Esophagus muscularis mucosa (tissue), 4 donors: ENCODE results near the gene UGT1A3. TPM values are rescaled to one million over a fixed set of nuclear protein-coding genes. Genes with fewer than 3 reads are reported as not detected.

Source experiments
- DNase-seq: peaks from one replicate; pipeline ENCODE4 v3.0.0-alpha.2; 2017; ENCODE audit errors: extremely low spot score
- H3K27ac ChIP-seq, 4 donors: fragments of 200-600 bp; sonication (generic); replicated peaks in 1 of 4; 1 replicate in 3 of 4; 2 replicates in 1 of 4; pipeline ENCODE4 v1.5.1; 2016 to 2019; ENCODE audit warnings: mild to moderate bottlenecking in 1 of 4
- H3K27me3 ChIP-seq, 4 donors: fragments of 200-600 bp; sonication (generic); one replicate each; pipeline versions ENCODE4 v1.5.1 to v1.6.0; 2016 to 2019
- H3K36me3 ChIP-seq, 4 donors: fragments of 200-600 bp; sonication (generic); one replicate each; pipeline ENCODE4 v1.5.1; 2016 to 2019
- H3K4me1 ChIP-seq, 4 donors: fragments of 200-600 bp; sonication (generic); one replicate each; pipeline ENCODE4 v1.5.1; 2016 to 2019
- H3K4me3 ChIP-seq, 4 donors: fragments of 200-600 bp; sonication (generic); 1 replicate in 2 of 4; 2 replicates in 2 of 4; pipeline ENCODE4 v1.5.1; 2016 to 2019; ENCODE audit warnings: mild to moderate bottlenecking in 4 of 4, moderate library complexity in 1 of 4
- H3K9me3 ChIP-seq, 4 donors: fragments of 200-600 bp; sonication (generic); 1 replicate in 3 of 4; 2 replicates in 1 of 4; pipeline ENCODE4 v1.5.1; 2016 to 2019
- CTCF ChIP-seq, 3 experiments: fragments of 200-600 bp in 2 of 3; fragments of 450-650 bp in 1 of 3; sonication (generic) in 2 of 3; IDR thresholded peaks; one replicate each; pipeline ENCODE4 v1.5.1; 2017 to 2019; ENCODE audit warnings: antibody characterized with exemption in 3 of 3, mild to moderate bottlenecking in 2 of 3, moderate library complexity in 1 of 3
- EP300 ChIP-seq: sonication (generic); formaldehyde crosslinking; IDR thresholded peaks from one replicate; pipeline ENCODE4 v1.6.1; 2017; ENCODE audit warnings: antibody characterized with exemption
- POLR2A ChIP-seq: fragments of 450-650 bp; IDR thresholded peaks from one replicate; pipeline ENCODE4 v1.6.1; 2017; ENCODE audit warnings: antibody characterized with exemption, moderate library complexity, mild to moderate bottlenecking, low read depth
- POLR2AphosphoS5 ChIP-seq, 2 donors: sonication (generic); formaldehyde crosslinking; IDR thresholded peaks; one replicate each; pipeline ENCODE4 v1.6.1; 2017; ENCODE audit warnings: antibody characterized with exemption in 2 of 2
- WGBS: methylation state at CpG from one replicate; pipeline ENCODE4 v1.1.5; 2018; 5-methylcytosine and 5-hydroxymethylcytosine counted together
- intact Hi-C: fragments of 100-400 bp; cut with DNase I; formaldehyde crosslinking; loops from one replicate; pipeline ENCODE4 v1.15.1; 2023
- total RNA-seq, 4 donors: library from RNA; depleted of rRNA; stranded (reverse); fragments of >200 nt; gene quantifications; one replicate each; pipeline versions ENCODE4 v1.1.0 to v1.2.1, GENCODE V29; 2016

Gene UGT1A3
- total RNA-seq, 4 donors from 2014 or later: not detected

GRCh38 chr2:233772583-233772982 lies 43.7 kb downstream of the UGT1A3 start:
- Histone ChIP-seq H3K4me3 (no peak overlapping the region), H3K27me3 (peaks cover 0 to 6% (median 0%) of the 10 kb centered on the region in 4 donors), H3K4me1 (no peaks in the 10 kb centered on the region), H3K27ac (no peak overlapping the region), H3K36me3 (no peaks in the 10 kb centered on the region), H3K9me3 (peaks cover 0 to 6% (median 3%) of the 10 kb centered on the region in 4 donors)
- TF ChIP-seq POLR2A (no peak), POLR2AphosphoS5 (IDR thresholded peaks at IDR 0.05) (no peak), CTCF (IDR thresholded peaks at IDR 0.05) (no peak), EP300 (no peak)
- WGBS: 89% methylated on average over 4 of the region's 5 CpGs
- peak; percentile 60 for DNase-seq
- intact Hi-C loops: no loop called here

- 90% methylated on average over 5 of the region's 5 CpGs for whole genome bisulfite sequencing
- Histone ChIP-seq H3K4me3 (no peak overlapping the region), H3K4me1 (no peaks in the 10 kb centered on the region), H3K27me3 (peaks cover 0 to 6% (median 0%) of the 10 kb centered on the region in 4 donors), H3K27ac (no peak overlapping the region), H3K36me3 (no peaks in the 10 kb centered on the region), H3K9me3 (peaks cover 0 to 6% (median 3%) of the 10 kb centered on the region in 4 donors)
- TF ChIP-seq CTCF (IDR thresholded peaks at IDR 0.05) (no peak), POLR2A (no peak), POLR2AphosphoS5 (IDR thresholded peaks at IDR 0.05) (no peak), EP300 (no peak)
- intact Hi-C loops: no loop called here
- DNase-seq: peak; percentile 53
Observed at GRCh38 chr2:233773854-233774253, 45.0 kb downstream of the UGT1A3 start.

- no peak for DNase-seq
- TF ChIP-seq EP300: no peak
- TF ChIP-seq CTCF (IDR thresholded peaks at IDR 0.05): no peak
- no peak for TF ChIP-seq POLR2AphosphoS5 (IDR thresholded peaks at IDR 0.05)
- TF ChIP-seq POLR2A: no peak
- H3K27ac ChIP-seq: no peak overlapping the region
- no peaks in the 10 kb centered on the region for H3K36me3 ChIP-seq
- no peak overlapping the region for H3K4me3 ChIP-seq
- 89% methylated on average over 6 of the region's 6 CpGs for WGBS
- intact Hi-C loops: no loop called here
- no peaks in the 10 kb centered on the region for H3K4me1 ChIP-seq
- H3K27me3 ChIP-seq: no peaks in the 10 kb centered on the region
- peaks cover 0 to 10% (median 3%) of the 10 kb centered on the region in 4 donors for H3K9me3 ChIP-seq
Observed at GRCh38 chr2:233775414-233775813, 46.6 kb downstream of the UGT1A3 start.

GRCh38 chr2:233778030-233778429 lies 49.2 kb downstream of the UGT1A3 start, which contains the start of gene MROH2A:
TSS of gene MROH2A (plus strand) at chr2:233778330. CDS start at chr2:233779359, 1,029 bp downstream.
- Histone ChIP-seq H3K4me1 (no peaks in the 10 kb centered on the region), H3K27me3 (no peaks in the 10 kb centered on the region), H3K4me3 (no peak within 1 kb of the TSS), H3K9me3 (peaks cover 0 to 10% (median 3%) of the 10 kb centered on the region in 4 donors), H3K36me3 (no peaks in the 10 kb centered on the region), H3K27ac (no peak within 1 kb of the TSS)
- intact Hi-C loops: no loop called here
- peak; percentile 53 for DNase-seq
- TF ChIP-seq POLR2A: no peak
- no peak for TF ChIP-seq CTCF (IDR thresholded peaks at IDR 0.05)
- TF ChIP-seq POLR2AphosphoS5 (IDR thresholded peaks at IDR 0.05): no peak
- TF ChIP-seq EP300: no peak
- 88% methylated on average over 2 of the region's 2 CpGs for WGBS

GRCh38 chr2:233779722-233780121 lies 50.9 kb downstream of the UGT1A3 start:
- intact Hi-C loops: no loop called here
- DNase-seq: peak; percentile 81
- 100% methylated on average over 1 of the region's 4 CpGs for WGBS

More at GRCh38 chr2:233779722-233780121, 50.9 kb downstream of the UGT1A3 start:
- Histone ChIP-seq H3K9me3 (peaks cover 0 to 10% (median 3%) of the 10 kb centered on the region in 4 donors), H3K4me1 (no peaks in the 10 kb centered on the region), H3K4me3 (no peak overlapping the region), H3K36me3 (no peaks in the 10 kb centered on the region), H3K27me3 (peaks cover 0 to 4% (median 0%) of the 10 kb centered on the region in 4 donors), H3K27ac (no peak overlapping the region)
- TF ChIP-seq POLR2AphosphoS5 (IDR thresholded peaks at IDR 0.05) (no peak), CTCF (IDR thresholded peaks at IDR 0.05) (no peak), EP300 (no peak), POLR2A (no peak)
